SK-N-SH (cell line): ENCODE results near the gene MACROH2A2. TPM values are rescaled to one million over a fixed set of nuclear protein-coding genes. Genes with fewer than 3 reads are reported as not detected.

Experiments used
- CTCF ChIA-PET: fragments of 300-600, 350-600 bp; formaldehyde crosslinking; extraction: SDS; loops from one replicate; lab custom pipeline; 2021; lab: Yijun Ruan, JAX
- POLR2A ChIA-PET: fragments of 350-600 bp; sonication (Branson Sonifier 250); formaldehyde crosslinking; extraction: SDS; loops from one replicate; lab custom pipeline; 2020; ENCODE audit warnings: antibody characterized with exemption, inconsistent platforms; lab: Yijun Ruan, JAX
- DNase-seq: peaks from one replicate; pipeline ENCODE4 v3.0.0; 2012
- H2AFZ ChIP-seq: fragments of 200-600 bp; sonication (generic); 2 replicates; pipeline ENCODE4 v1.8.1; 2016; ENCODE audit warnings: antibody characterized with exemption, mild to moderate bottlenecking, low read depth
- H3F3A ChIP-seq: fragments of 200-600 bp; sonication (generic); replicated peaks from 2 replicates; pipeline ENCODE3; 2016; ENCODE audit warnings: antibody characterized with exemption, mild to moderate bottlenecking; ENCODE audit not compliant: insufficient read depth
- H3K27ac ChIP-seq, 2 experiments: fragments of 200-500 bp in 1 of 2; fragments of 200-600 bp in 1 of 2; sonication (Bioruptor generic) in 1 of 2; sonication (generic), shearing (Covaris generic) in 1 of 2; 2 replicates each; pipeline versions ENCODE4 v1.5.1 to v1.6.1; 2014 to 2016; ENCODE audit warnings: low read depth in 2 of 2, inconsistent platforms in 1 of 2, low read length in 1 of 2, mild to moderate bottlenecking in 1 of 2, mixed read lengths in 1 of 2
- H3K27me3 ChIP-seq: fragments of 200-600 bp; sonication (generic), shearing (Covaris generic); 2 replicates; pipeline ENCODE4 v1.6.1; 2016; ENCODE audit warnings: mixed run types; ENCODE audit not compliant: insufficient read depth
- H3K36me3 ChIP-seq, 2 experiments: fragments of 200-500 bp in 1 of 2; fragments of 200-600 bp in 1 of 2; sonication (Bioruptor generic) in 1 of 2; sonication (generic) in 1 of 2; replicated peaks in 1 of 2; 2 replicates each; pipeline versions ENCODE3 to v1.5.1; 2014 to 2016; ENCODE audit warnings: low read length in 1 of 2, mild to moderate bottlenecking in 1 of 2; ENCODE audit not compliant: insufficient read depth in 2 of 2, control insufficient read depth in 1 of 2
- H3K4me1 ChIP-seq, 2 experiments: fragments of 200-500 bp in 1 of 2; fragments of 200-600 bp in 1 of 2; sonication (Bioruptor generic) in 1 of 2; sonication (generic), shearing (Covaris generic) in 1 of 2; 2 replicates each; pipeline versions ENCODE4 v1.5.1 to v1.6.1; 2014 to 2016; ENCODE audit warnings: low read depth in 1 of 2, low read length in 1 of 2, mixed run types in 1 of 2; ENCODE audit not compliant: insufficient read depth in 2 of 2, control insufficient read depth in 1 of 2
- H3K4me2 ChIP-seq: fragments of 200-600 bp; sonication (generic), shearing (Covaris generic); 2 replicates; pipeline ENCODE4 v1.6.1; 2017; ENCODE audit warnings: mixed run types
- H3K4me3 ChIP-seq, 2 experiments: fragments of 200-500 bp in 1 of 2; fragments of 200-600 bp in 1 of 2; sonication (Bioruptor generic) in 1 of 2; sonication (generic), shearing (Covaris generic) in 1 of 2; 2 replicates each; pipeline versions ENCODE4 v1.5.1 to v1.8.1; 2014 to 2016; ENCODE audit warnings: low read depth in 2 of 2, inconsistent platforms in 1 of 2, low read length in 1 of 2, mild to moderate bottlenecking in 1 of 2, mixed read lengths in 1 of 2, moderate library complexity in 1 of 2
- H3K79me2 ChIP-seq: fragments of 200-600 bp; sonication (generic); 2 replicates; pipeline ENCODE4 v1.8.1; 2017; ENCODE audit warnings: mild to moderate bottlenecking; ENCODE audit not compliant: insufficient read depth
- H3K9ac ChIP-seq: fragments of 200-600 bp; sonication (generic); 2 replicates; pipeline ENCODE4 v1.6.1; 2017; ENCODE audit warnings: mixed run types
- H3K9me2 ChIP-seq: fragments of 200-600 bp; sonication (generic); 2 replicates; pipeline ENCODE4 v1.6.1; 2017; ENCODE audit warnings: mixed run types
- H3K9me3 ChIP-seq: fragments of 200-600 bp; sonication (generic); 2 replicates; pipeline ENCODE4 v1.6.1; 2017; ENCODE audit warnings: mixed run types, mild to moderate bottlenecking, moderate library complexity
- H4K20me1 ChIP-seq: fragments of 200-600 bp; sonication (generic); 2 replicates; pipeline ENCODE4 v1.6.1; 2017; ENCODE audit warnings: mild to moderate bottlenecking, mixed run types; ENCODE audit not compliant: insufficient read depth
- CTCF ChIP-seq: fragments of 200-600 bp; sonication (generic); IDR thresholded peaks from 2 replicates; pipeline ENCODE4 v1.6.1; 2017; ENCODE audit warnings: antibody characterized with exemption, mild to moderate bottlenecking, moderate library complexity
- ELF1 ChIP-seq: IDR thresholded peaks from 2 replicates; pipeline ENCODE4 v1.4.0; 2012
- FOSL2 ChIP-seq: IDR thresholded peaks from 2 replicates; pipeline ENCODE4 v1.4.0; 2012; ENCODE audit warnings: low read depth, mild to moderate bottlenecking, moderate library complexity, borderline replicate concordance
- FOXJ3 ChIP-seq: sonication (generic); formaldehyde crosslinking; IDR thresholded peaks from 2 replicates; pipeline ENCODE4 v1.5.1; 2020; ENCODE audit warnings: mild to moderate bottlenecking, missing genetic modification reagents
- FOXM1 ChIP-seq: IDR thresholded peaks from 2 replicates; pipeline ENCODE4 v1.4.0; 2012; ENCODE audit warnings: low read depth, mild to moderate bottlenecking
- GATA2 ChIP-seq: sonication (generic); formaldehyde crosslinking; IDR thresholded peaks from 2 replicates; pipeline ENCODE4 v1.5.0; 2020; ENCODE audit warnings: mild to moderate bottlenecking, missing genetic modification reagents
- IRF3 ChIP-seq: fragments of 150-350 bp; IDR thresholded peaks from 2 replicates; pipeline ENCODE4 v1.6.1; 2016; ENCODE audit warnings: mild to moderate bottlenecking, low read depth, low read length
- JUND ChIP-seq: IDR thresholded peaks from 2 replicates; pipeline ENCODE4 v1.4.0; 2012
- MAX ChIP-seq: IDR thresholded peaks from 2 replicates; pipeline ENCODE4 v1.4.0; 2012; ENCODE audit warnings: low read depth
- MEF2A ChIP-seq: IDR thresholded peaks from 2 replicates; pipeline ENCODE4 v1.4.0; 2012; ENCODE audit warnings: low read depth, borderline replicate concordance
- NFIC ChIP-seq: IDR thresholded peaks from 2 replicates; pipeline ENCODE4 v1.4.0; 2012; ENCODE audit warnings: borderline replicate concordance
- NRF1 ChIP-seq: IDR thresholded peaks from 2 replicates; pipeline ENCODE4 v1.6.1; 2012; ENCODE audit warnings: low read depth, mild to moderate bottlenecking, low read length
- POLR2AphosphoS5 ChIP-seq: IDR thresholded peaks from 2 replicates; pipeline ENCODE4 v1.6.1; 2012; ENCODE audit warnings: low read depth, low read length
- RAD21 ChIP-seq: IDR thresholded peaks from 2 replicates; pipeline ENCODE4 v1.6.1; 2012; ENCODE audit warnings: mild to moderate bottlenecking, low read length
- RCOR1 ChIP-seq: fragments of 150-350 bp; IDR thresholded peaks from 2 replicates; pipeline ENCODE4 v1.6.1; 2017; ENCODE audit warnings: antibody characterized with exemption, low read length
- REST ChIP-seq: IDR thresholded peaks from 2 replicates; pipeline ENCODE4 v1.6.1; 2012; ENCODE audit warnings: mild to moderate bottlenecking, low read depth, low read length, moderate library complexity
- RXRA ChIP-seq: IDR thresholded peaks from 2 replicates; pipeline ENCODE4 v1.4.0; 2012; ENCODE audit warnings: low read depth, mild to moderate bottlenecking, borderline replicate concordance
- SIN3A ChIP-seq: IDR thresholded peaks from 2 replicates; pipeline ENCODE4 v1.6.1; 2012; ENCODE audit warnings: low read depth, mild to moderate bottlenecking, low read length, moderate library complexity, borderline replicate concordance
- SMC3 ChIP-seq: IDR thresholded peaks from 2 replicates; pipeline ENCODE4 v1.6.1; 2012; ENCODE audit warnings: low read depth, low read length, improper control_type of control experiment
- TAF1 ChIP-seq: IDR thresholded peaks from 2 replicates; pipeline ENCODE4 v1.6.1; 2012; ENCODE audit warnings: low read depth, mild to moderate bottlenecking, low read length, moderate library complexity, borderline replicate concordance
- TEAD4 ChIP-seq: IDR thresholded peaks from 2 replicates; pipeline ENCODE4 v1.4.0; 2012; ENCODE audit warnings: mild to moderate bottlenecking, borderline replicate concordance; ENCODE audit not compliant: insufficient read depth
- USF1 ChIP-seq: IDR thresholded peaks from 2 replicates; pipeline ENCODE4 v1.4.0; 2012; ENCODE audit warnings: low read depth, borderline replicate concordance
- YY1 ChIP-seq: IDR thresholded peaks from 2 replicates; pipeline ENCODE4 v1.4.0; 2012; ENCODE audit warnings: low read depth, mild to moderate bottlenecking
- WGBS: methylation state at CpG from one replicate; pipeline ENCODE4 v1.1.6; 2017; ENCODE audit warnings: low lambda C conversion rate; 5-methylcytosine and 5-hydroxymethylcytosine counted together
- polyA plus RNA-seq, 3 experiments: library from polyadenylated mRNA; depleted of rRNA; stranded (reverse); fragments of >200 nt; gene quantifications; 2 replicates each; pipeline ENCODE4 v1.2.3, GENCODE V29; 2012
- TF ChIP-seq, protein P1 (sequence below): fragments of 150-350 bp; IDR thresholded peaks from 2 replicates; pipeline ENCODE4 v1.6.1; 2017; ENCODE audit warnings: antibody characterized with exemption, low read length, low read depth, borderline replicate concordance

MACROH2A2 gene
- 21.7 and 28.9 TPM in 2 replicates for polyA plus RNA-seq (2012; rRNA removed)
- polyA plus RNA-seq (2012; cell fraction: cytosol; rRNA removed) = 22.3 and 26.6 TPM in 2 replicates
- 13.8 and 19.9 TPM in 2 replicates for polyA plus RNA-seq (2012; cell fraction: nucleus; rRNA removed)

- H3K4me1 ChIP-seq = peaks cover 8 to 14% of the 10 kb centered on the region in 2 experiments; a peak in 3 of 4 replicates
- H3K36me3 ChIP-seq = no peaks in the 10 kb centered on the region
- peaks cover 18% of the 10 kb centered on the region for H3K79me2 ChIP-seq
- H3K27ac ChIP-seq = peak within 1 kb of the TSS; percentile 57 to 92
- peak; percentile 89 for DNase-seq
- ChIA-PET CTCF (interaction anchor here (0.9 to 2.4 kb wide), 14 partner anchors 10 to 312 kb away, joined by 3 to 11 read pairs (median 3); partner anchors contain the start of gene TYSND1), POLR2A (interaction anchor here (0.5 to 1.4 kb wide), 8 partner anchors 16 to 444 kb away, joined by 3 to 5 read pairs (median 4); no protein-coding TSS in a partner anchor)
- peak within 1 kb of the TSS; percentile 86 for H3K9ac ChIP-seq
- peak within 1 kb of the TSS; percentile 89 for H3K4me2 ChIP-seq
- peak within 1 kb of the TSS; percentile 80 to 91 for H3K4me3 ChIP-seq
- H3K9me3 ChIP-seq = no peaks in the 10 kb centered on the region
- peak within 1 kb of the TSS; percentile 90 for H2AFZ ChIP-seq
- no peaks in the 10 kb centered on the region for H3F3A ChIP-seq
- 4% methylated on average over 22 of the region's 58 CpGs for WGBS
- no peaks in the 10 kb centered on the region for H3K9me2 ChIP-seq
- H4K20me1 ChIP-seq = no peaks in the 10 kb centered on the region
- no peaks in the 10 kb centered on the region for H3K27me3 ChIP-seq
- TF ChIP-seq MAX (peak; percentile 58; the same call in 1 of the 2 replicates), TEAD4 (no peak), MEF2A (no peak), RAD21 (peak; percentile 49), GATA2 (CRISPR knock-in tag) (no peak), CTCF (peak; percentile 53), ELF1 (no peak), REST (no peak), RCOR1 (no peak), JUND (no peak), FOXJ3 (no peak), IRF3 (no peak), FOSL2 (no peak), POLR2AphosphoS5 (peak; percentile 35; the same call in 1 of the 2 replicates), NRF1 (no peak), YY1 (peak; percentile 87), NFIC (no peak), SMC3 (peak; percentile 24; the same call in 1 of the 2 replicates), FOXM1 (no peak), SIN3A (no peak), TAF1 (peak; percentile 37; the same call in 1 of the 2 replicates), USF1 (no peak), RXRA (no peak)
- TF ChIP-seq, protein P1, sequence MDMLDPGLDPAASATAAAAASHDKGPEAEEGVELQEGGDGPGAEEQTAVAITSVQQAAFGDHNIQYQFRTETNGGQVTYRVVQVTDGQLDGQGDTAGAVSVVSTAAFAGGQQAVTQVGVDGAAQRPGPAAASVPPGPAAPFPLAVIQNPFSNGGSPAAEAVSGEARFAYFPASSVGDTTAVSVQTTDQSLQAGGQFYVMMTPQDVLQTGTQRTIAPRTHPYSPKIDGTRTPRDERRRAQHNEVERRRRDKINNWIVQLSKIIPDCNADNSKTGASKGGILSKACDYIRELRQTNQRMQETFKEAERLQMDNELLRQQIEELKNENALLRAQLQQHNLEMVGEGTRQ = no peak
Observed at GRCh38 chr10:70052462-70053217, at the start of gene MACROH2A2. Gene MACROH2A2, plus strand, starts transcription at chr10:70052846. Its CDS starts 22,813 bp downstream, at chr10:70075659.
